ENCODE data around the gene ARF6. TPM values are rescaled to one million over a fixed set of nuclear protein-coding genes. Genes with fewer than 3 reads are reported as not detected.

The ARF6 gene
- total RNA-seq, 4 donors from 2014 or later = 20.7 to 40.0 (median 30.8) TPM

- Histone ChIP-seq H3K27ac (no peak overlapping the region), H3K36me3 (no peaks in the 10 kb centered on the region), H3K9me3 (no peaks in the 10 kb centered on the region), H3K4me1 (no peaks in the 10 kb centered on the region), H3K4me3 (no peak overlapping the region), H3K27me3 (no peaks in the 10 kb centered on the region)
- DNase-seq (no peak), ATAC-seq (no peak)
- in situ Hi-C loops (cut with MboI; ENCODE audit: low sequenced_read_pairs in 4 of 4) (no loop called here), intact Hi-C loops (cut with DNase I; ENCODE audit: low total_unique reads) (no loop called here)
- no peak for TF ChIP-seq CTCF (IDR thresholded peaks at IDR 0.05 in 4 of 5, conservative IDR thresholded peaks at IDR 0.05 in 1 of 5)
- no peak for TF ChIP-seq POLR2A (IDR thresholded peaks at IDR 0.05)
Measured at GRCh38 chr14:49919825-49920659, 27.2 kb downstream of the ARF6 start.

GRCh38 chr14:49920935-49921334 is 28.1 kb downstream of the ARF6 start:
- in situ Hi-C loops (cut with MboI; ENCODE audit: low sequenced_read_pairs in 4 of 4) = no loop called here
- no peak for ATAC-seq
- H3K27ac ChIP-seq = no peak overlapping the region
- no peak for TF ChIP-seq POLR2A (IDR thresholded peaks at IDR 0.05)
- no peak for TF ChIP-seq CTCF (IDR thresholded peaks at IDR 0.05 in 4 of 5, conservative IDR thresholded peaks at IDR 0.05 in 1 of 5)
- no peaks in the 10 kb centered on the region for H3K4me1 ChIP-seq
- DNase-seq = no peak
- no peaks in the 10 kb centered on the region for H3K36me3 ChIP-seq
- H3K27me3 ChIP-seq = no peaks in the 10 kb centered on the region
- H3K4me3 ChIP-seq = no peak overlapping the region
- H3K9me3 ChIP-seq = no peaks in the 10 kb centered on the region
- intact Hi-C loops (cut with DNase I; ENCODE audit: low total_unique reads) = no loop called here

GRCh38 chr14:49921401-49921800 is 28.5 kb downstream of the ARF6 start:
- no peak for ATAC-seq
- Histone ChIP-seq H3K27me3 (no peaks in the 10 kb centered on the region), H3K36me3 (no peaks in the 10 kb centered on the region), H3K27ac (no peak overlapping the region), H3K9me3 (no peaks in the 10 kb centered on the region), H3K4me1 (no peaks in the 10 kb centered on the region), H3K4me3 (no peak overlapping the region)
- intact Hi-C loops (cut with DNase I; ENCODE audit: low total_unique reads) = no loop called here
- TF ChIP-seq POLR2A (IDR thresholded peaks at IDR 0.05) (no peak), CTCF (IDR thresholded peaks at IDR 0.05 in 4 of 5, conservative IDR thresholded peaks at IDR 0.05 in 1 of 5) (no peak)
- in situ Hi-C loops (cut with MboI; ENCODE audit: low sequenced_read_pairs in 4 of 4) = no loop called here
- DNase-seq = no peak

DNA sequence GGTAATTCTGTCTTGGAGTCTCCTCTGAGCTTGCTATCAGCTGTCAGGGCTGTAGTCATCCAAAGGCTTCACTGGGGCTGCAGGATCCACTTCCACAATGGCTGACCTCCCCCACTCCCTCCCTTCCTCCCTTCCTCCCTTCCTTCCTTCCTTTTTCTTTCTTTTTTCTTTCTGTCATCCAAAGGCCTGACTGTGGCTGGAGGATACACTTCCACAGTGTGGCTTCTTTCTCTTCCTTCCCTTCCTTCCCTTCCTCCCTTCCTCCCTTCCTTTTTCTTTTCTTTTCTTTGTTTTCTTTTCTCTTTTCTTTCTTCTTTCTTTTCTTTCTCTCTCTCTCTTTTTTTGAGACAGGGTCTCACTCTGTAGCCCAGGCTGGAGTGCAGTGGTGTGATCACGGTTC is 30.6 kb downstream of the ARF6 start:
- Histone ChIP-seq H3K4me1 (no peaks in the 10 kb centered on the region), H3K27ac (no peak overlapping the region), H3K36me3 (no peaks in the 10 kb centered on the region), H3K9me3 (no peaks in the 10 kb centered on the region), H3K27me3 (no peaks in the 10 kb centered on the region), H3K4me3 (no peak overlapping the region)
- TF ChIP-seq POLR2A (IDR thresholded peaks at IDR 0.05) (no peak), CTCF (IDR thresholded peaks at IDR 0.05 in 4 of 5, conservative IDR thresholded peaks at IDR 0.05 in 1 of 5) (no peak)
- in situ Hi-C loops (cut with MboI; ENCODE audit: low sequenced_read_pairs in 4 of 4) = no loop called here
- DNase-seq = no peak
- ATAC-seq = no peak
- intact Hi-C loops (cut with DNase I; ENCODE audit: low total_unique reads) = no loop called here

Data from gastrocnemius medialis (tissue), 4 donors.